Thyroid gland (tissue), 4 donors: Measurements from ENCODE around the gene GTSE1. TPM values are rescaled to one million over a fixed set of nuclear protein-coding genes. Genes with fewer than 3 reads are reported as not detected.
"Not testable (repeated sequence)": the region's sequence is repeated elsewhere in the genome, so short reads cannot be mapped to it uniquely, and the experiment has no call there.

Experiments
- DNase-seq, 2 donors: peaks; one replicate each; pipeline ENCODE4 v3.0.0-alpha.2; 2019
- H3K27ac ChIP-seq, 3 donors: fragments of 200-600 bp; sonication (generic); 1 replicate in 2 of 3; 2 replicates in 1 of 3; pipeline ENCODE4 v1.5.1; 2016 to 2019; ENCODE audit warnings: mild to moderate bottlenecking in 1 of 3, moderate library complexity in 1 of 3
- H3K27me3 ChIP-seq: fragments of 200-600 bp; sonication (generic); one replicate; pipeline ENCODE4 v1.5.1; 2019
- H3K36me3 ChIP-seq, 2 donors: fragments of 200-600 bp; sonication (generic); one replicate each; pipeline ENCODE4 v1.5.1; 2016 to 2019
- H3K4me1 ChIP-seq, 2 donors: fragments of 200-600 bp; sonication (generic); one replicate each; pipeline ENCODE4 v1.5.1; 2017 to 2019
- H3K4me3 ChIP-seq, 3 donors: fragments of 200-600 bp; sonication (generic); replicated peaks in 1 of 3; 1 replicate in 2 of 3; 2 replicates in 1 of 3; pipeline ENCODE4 v1.5.1; 2016; ENCODE audit warnings: mild to moderate bottlenecking in 1 of 3
- H3K9me3 ChIP-seq: fragments of 200-600 bp; sonication (generic); one replicate; pipeline ENCODE4 v1.5.1; 2017
- POLR2A ChIP-seq, 2 donors: fragments of 450-650 bp; IDR thresholded peaks; one replicate each; pipeline ENCODE4 v1.6.1; 2017; ENCODE audit warnings: antibody characterized with exemption in 2 of 2, mild to moderate bottlenecking in 2 of 2, moderate library complexity in 1 of 2
- WGBS, 2 donors: methylation state at CpG; one replicate each; pipeline ENCODE4 v1.1.5; 2017; 5-methylcytosine and 5-hydroxymethylcytosine counted together
- intact Hi-C: fragments of 100-400 bp; cut with DNase I; formaldehyde crosslinking; loops from one replicate; pipeline ENCODE4 v1.15.1; 2023
- total RNA-seq, 4 donors: library from RNA; depleted of rRNA; stranded (reverse); fragments of >200 nt; gene quantifications; one replicate each; pipeline ENCODE4 v1.2.3, GENCODE V29; 2016
- TF ChIP-seq, protein P1 (sequence below), 6 experiments: fragments of 200-600 bp in 3 of 6; fragments of 450-650 bp in 3 of 6; sonication (generic) in 3 of 6; IDR thresholded peaks; one replicate each; pipeline ENCODE4 v1.5.1; 2016 to 2019; ENCODE audit warnings: antibody characterized with exemption in 6 of 6, mild to moderate bottlenecking in 2 of 6, inconsistent platforms in 1 of 6, moderate library complexity in 1 of 6

GTSE1 gene
- total RNA-seq, 4 donors from 2014 or later, result 0.22 to 0.27 (median 0.25) TPM; not detected in 1

DNA sequence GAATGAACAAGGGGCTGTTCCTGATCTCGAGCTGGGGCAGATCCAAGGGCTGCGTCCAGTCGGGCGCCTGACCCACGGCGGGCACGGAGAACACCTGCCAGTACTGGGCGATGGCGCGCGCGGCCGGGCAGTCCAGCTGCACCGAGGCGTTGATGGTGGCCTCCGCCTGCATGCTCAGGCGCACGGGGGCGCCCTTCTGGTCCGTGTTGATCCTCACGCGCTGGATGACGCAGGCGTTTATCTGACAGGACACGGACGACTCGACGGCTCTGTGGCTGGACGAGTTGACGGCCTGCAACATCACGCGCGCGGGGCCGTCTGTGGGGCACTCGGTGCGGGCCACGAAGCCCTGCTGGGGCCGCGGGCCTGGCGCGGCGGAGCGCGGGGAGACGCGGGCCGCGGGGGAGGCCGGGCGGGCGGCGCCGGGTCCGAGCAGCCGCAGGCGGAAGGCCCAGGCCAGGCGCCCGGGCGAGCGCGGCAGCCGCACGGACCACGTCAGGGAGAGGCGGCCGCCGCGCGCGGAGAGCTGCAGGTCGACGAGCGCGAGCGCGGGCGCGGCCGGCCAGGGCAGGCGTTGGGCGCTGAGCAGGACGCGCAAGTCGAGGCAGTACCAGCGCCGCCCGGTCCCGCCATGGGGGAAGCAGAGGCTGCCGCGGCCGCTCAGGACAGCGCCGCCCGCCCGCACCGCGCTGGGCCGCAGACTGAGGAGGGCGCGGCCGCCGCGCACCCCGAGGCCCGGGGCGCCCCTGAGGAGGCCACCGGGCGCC is 34.0 kb upstream of the GTSE1 start:
- Histone ChIP-seq H3K9me3 (no peaks in the 10 kb centered on the region), H3K36me3 (no peaks in the 10 kb centered on the region), H3K4me3 (no peak overlapping the region), H3K27me3 (no peaks in the 10 kb centered on the region), H3K4me1 (peaks cover 4 to 12% of the 10 kb centered on the region in 2 donors), H3K27ac (no peak overlapping the region)
- intact Hi-C loops, result no loop called here
- WGBS, 2 donors, result 6 to 27% methylated on average over 6 to 19 of the region's 109 CpGs
- peak in 1 of 2 donors; percentile 9 for TF ChIP-seq POLR2A (IDR thresholded peaks at IDR 0.05)
- TF ChIP-seq, protein P1, sequence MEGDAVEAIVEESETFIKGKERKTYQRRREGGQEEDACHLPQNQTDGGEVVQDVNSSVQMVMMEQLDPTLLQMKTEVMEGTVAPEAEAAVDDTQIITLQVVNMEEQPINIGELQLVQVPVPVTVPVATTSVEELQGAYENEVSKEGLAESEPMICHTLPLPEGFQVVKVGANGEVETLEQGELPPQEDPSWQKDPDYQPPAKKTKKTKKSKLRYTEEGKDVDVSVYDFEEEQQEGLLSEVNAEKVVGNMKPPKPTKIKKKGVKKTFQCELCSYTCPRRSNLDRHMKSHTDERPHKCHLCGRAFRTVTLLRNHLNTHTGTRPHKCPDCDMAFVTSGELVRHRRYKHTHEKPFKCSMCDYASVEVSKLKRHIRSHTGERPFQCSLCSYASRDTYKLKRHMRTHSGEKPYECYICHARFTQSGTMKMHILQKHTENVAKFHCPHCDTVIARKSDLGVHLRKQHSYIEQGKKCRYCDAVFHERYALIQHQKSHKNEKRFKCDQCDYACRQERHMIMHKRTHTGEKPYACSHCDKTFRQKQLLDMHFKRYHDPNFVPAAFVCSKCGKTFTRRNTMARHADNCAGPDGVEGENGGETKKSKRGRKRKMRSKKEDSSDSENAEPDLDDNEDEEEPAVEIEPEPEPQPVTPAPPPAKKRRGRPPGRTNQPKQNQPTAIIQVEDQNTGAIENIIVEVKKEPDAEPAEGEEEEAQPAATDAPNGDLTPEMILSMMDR (IDR thresholded peaks at IDR 0.05), result peak in 3 of 6 experiments; percentile 14 to 27 (median 16)
- peak; percentile 66 to 73 for DNase-seq

DNA sequence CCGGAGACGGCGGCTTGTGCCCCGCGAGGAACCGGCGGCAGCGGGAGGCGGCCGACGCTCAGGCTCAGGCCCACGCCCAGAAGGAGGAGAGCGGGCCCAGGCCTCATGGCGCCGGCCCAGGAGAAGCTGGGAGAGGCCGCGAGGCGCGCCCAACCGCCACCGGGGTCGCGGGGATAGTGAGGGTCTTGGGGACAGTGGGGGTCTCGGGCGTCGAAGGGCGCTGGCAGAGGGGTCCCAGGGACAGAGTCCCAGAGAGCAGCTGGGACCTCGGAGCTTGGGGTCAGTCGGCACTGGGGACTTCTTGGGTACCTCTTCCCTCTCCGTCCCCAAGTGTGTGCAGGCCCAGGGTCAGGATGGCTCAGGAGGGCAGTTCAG is 33.5 kb upstream of the GTSE1 start, which contains the start of gene PKDREJ:
PKDREJ (minus strand) TSS at position 128 of the 375 bp plus-strand sequence; CDS start at position 107, 21 bp downstream.
- Histone ChIP-seq H3K4me3 (peak within 1 kb of the TSS in 1 of 3 donors; percentile 12), H3K27me3 (no peaks in the 10 kb centered on the region), H3K27ac (no peak within 1 kb of the TSS), H3K9me3 (no peaks in the 10 kb centered on the region), H3K36me3 (no peaks in the 10 kb centered on the region), H3K4me1 (peaks cover 6 to 12% of the 10 kb centered on the region in 2 donors)
- WGBS, 2 donors, result 100% methylated on average over 3 to 4 of the region's 30 CpGs
- no peak for DNase-seq
- TF ChIP-seq, protein P1 (IDR thresholded peaks at IDR 0.05), result no peak
- no peak for TF ChIP-seq POLR2A (IDR thresholded peaks at IDR 0.05)
- intact Hi-C loops, result no loop called here

DNA sequence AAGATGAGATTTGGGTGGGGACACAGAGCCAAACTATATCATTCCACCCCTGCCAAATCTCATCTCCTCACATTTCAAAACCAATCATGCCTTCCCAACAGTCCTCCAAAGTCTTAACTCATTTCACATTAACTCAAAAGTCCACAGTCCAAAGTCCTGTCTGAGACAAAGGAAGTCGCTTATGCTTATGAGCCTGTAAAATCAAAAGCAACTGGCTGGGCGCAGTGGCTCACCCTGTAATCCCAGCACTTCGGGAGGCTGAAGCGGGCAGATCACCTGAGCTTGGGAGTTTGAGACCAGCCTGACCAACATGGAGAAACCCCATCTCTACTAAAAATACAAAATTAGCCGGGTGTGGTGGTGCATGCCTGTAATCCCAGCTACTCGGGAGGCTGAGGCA is 32.1 kb upstream of the GTSE1 start:
- 83 to 97% methylated on average over 6 of the region's 6 CpGs for WGBS, 2 donors
- not testable (repeated sequence) for DNase-seq

DNA sequence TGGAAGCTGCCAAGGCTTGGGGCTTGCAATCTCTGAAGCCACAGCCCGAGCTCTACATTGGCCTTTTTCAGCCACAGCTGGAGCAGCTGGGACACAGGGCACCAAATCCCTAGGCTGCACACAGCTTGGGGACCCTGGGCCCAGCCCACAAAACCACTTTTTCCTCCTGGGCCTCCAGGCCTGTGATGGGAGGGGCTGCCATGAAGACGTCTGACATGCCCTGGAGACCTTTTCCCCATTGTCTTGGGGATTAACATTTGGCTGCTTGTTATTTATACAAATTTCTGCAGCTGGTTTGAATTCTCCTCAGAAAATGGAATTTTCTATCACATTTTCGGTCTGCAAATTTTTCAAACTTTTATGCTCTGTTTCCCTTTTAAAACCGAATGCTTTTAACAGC is 31.0 kb upstream of the GTSE1 start:
- H3K4me3 ChIP-seq, DNase-seq, intact Hi-C loops, H3K27ac ChIP-seq, H3K36me3 ChIP-seq, H3K9me3 ChIP-seq, H3K27me3 ChIP-seq: not testable (repeated sequence)
- H3K4me1 ChIP-seq, result peaks cover 9 to 21% of the 10 kb centered on the region in 2 donors
- WGBS, 2 donors, result 82 to 94% methylated on average over 4 of the region's 4 CpGs

More for the DNA sequence above, 32.1 kb upstream of the GTSE1 start:
- intact Hi-C loops, H3K27me3 ChIP-seq, H3K36me3 ChIP-seq, H3K27ac ChIP-seq, H3K9me3 ChIP-seq, H3K4me3 ChIP-seq: not testable (repeated sequence)
- H3K4me1 ChIP-seq, result peaks cover 9 to 21% of the 10 kb centered on the region in 2 donors

DNA sequence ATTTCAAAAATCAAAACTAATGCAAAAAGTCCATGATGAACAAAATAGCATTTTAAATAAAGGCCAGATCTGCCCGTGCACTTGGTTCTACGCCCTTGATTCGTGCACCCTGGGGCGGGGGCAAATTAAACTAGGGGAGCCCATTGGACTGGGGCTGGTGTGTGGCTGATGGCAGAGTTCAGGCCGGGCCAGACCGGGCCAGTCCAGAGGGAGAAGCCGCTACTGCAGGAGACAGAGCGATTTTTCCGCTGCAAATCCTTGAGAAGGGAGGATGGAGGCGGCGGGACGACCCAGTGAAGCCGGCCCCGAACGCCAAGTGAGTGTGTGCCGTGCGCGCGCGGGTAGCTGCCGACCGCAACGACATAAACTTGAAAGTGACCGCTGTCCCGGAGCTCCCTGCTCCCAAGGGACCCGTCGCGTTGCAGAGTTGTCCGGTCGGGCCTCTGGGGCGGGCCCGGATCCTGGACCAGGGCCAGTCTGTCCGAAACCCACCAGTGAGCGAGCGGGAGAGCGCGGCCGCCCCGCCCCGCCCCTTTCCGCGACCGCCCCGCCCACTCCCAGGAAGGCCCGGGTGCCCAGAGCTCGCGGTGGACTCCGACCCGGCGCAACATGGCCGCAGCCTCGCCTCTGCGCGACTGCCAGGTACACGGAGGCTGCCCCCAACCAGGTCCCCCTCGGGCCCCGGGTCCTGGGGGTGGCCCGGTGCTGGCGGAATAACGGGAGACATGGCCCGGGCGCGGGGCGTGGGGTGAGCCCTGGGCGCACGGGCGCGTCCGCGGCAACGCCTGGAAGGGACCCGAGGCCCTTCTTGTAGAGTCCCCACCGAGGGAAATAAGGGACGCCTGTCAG is 29.0 kb upstream of the GTSE1 start, which contains the start of gene TTC38:
TTC38 (plus strand) TSS at position 578 of the 849 bp plus-strand sequence; CDS start at position 610, 32 bp downstream.
- TF ChIP-seq POLR2A (IDR thresholded peaks at IDR 0.05), result peak in 1 of 2 donors; percentile 77
- TF ChIP-seq, protein P1 (IDR thresholded peaks at IDR 0.05), result no peak
- Histone ChIP-seq H3K27me3 (no peaks in the 10 kb centered on the region), H3K4me3 (peak within 1 kb of the TSS; percentile 68 to 81 (median 68)), H3K36me3 (peaks cover under 1 to 4% of the 10 kb centered on the region in 2 donors), H3K9me3 (no peaks in the 10 kb centered on the region), H3K27ac (peak within 1 kb of the TSS; percentile 53 to 81 (median 80)), H3K4me1 (peaks cover 9 to 21% of the 10 kb centered on the region in 2 donors)
- peak; percentile 95 to 96 for DNase-seq
- intact Hi-C loops, result no loop called here
- WGBS, 2 donors, result 1 to 2% methylated on average over 8 to 31 of the region's 74 CpGs
